Stimulated activated effector memory CD8-positive, alpha-beta T cell treated with anti-CD3 and anti-CD28 coated beads, Interleukin-12 subunit alpha, Interleukin-12 subunit beta, amount 100 ng/mL, for 72 hours (primary cell): ENCODE measurements around the gene KHSRP.

Experiments used
- ATAC-seq: fragments of 150-1000 bp; cut with Tn5 transposase; 2 replicates; pipeline ENCODE4 v1.10.0; 2021
- DNase-seq, 2 donors: peaks; one replicate each; pipeline ENCODE4 v3.0.0; 2021 to 2022; ENCODE audit warnings: low spot score in 2 of 2
- H3K27ac Mint-ChIP-seq: one replicate; pipeline ENCODE4 v1.8.0; 2022; ENCODE audit warnings: mild to moderate bottlenecking, mixed read lengths
- H3K36me3 Mint-ChIP-seq: one replicate; pipeline ENCODE4 v1.8.0; 2022; ENCODE audit warnings: mild to moderate bottlenecking, mixed read lengths
- H3K4me1 Mint-ChIP-seq: one replicate; pipeline ENCODE4 v1.8.0; 2022; ENCODE audit warnings: mixed read lengths
- H3K4me3 Mint-ChIP-seq: one replicate; pipeline ENCODE4 v1.8.0; 2022; ENCODE audit warnings: mild to moderate bottlenecking, mixed read lengths
- H3K9me3 Mint-ChIP-seq: one replicate; pipeline ENCODE4 v1.8.0; 2022; ENCODE audit warnings: mixed read lengths

KHSRP gene

GRCh38 chr19:6373813-6374108, 50.9 kb downstream of the KHSRP start:
- Mint-ChIP-seq H3K4me1 (peaks cover 23% of the 10 kb centered on the region), H3K27ac (peak overlapping the region; percentile 93), H3K9me3 (no peaks in the 10 kb centered on the region), H3K4me3 (peak overlapping the region; percentile 87), H3K36me3 (peaks cover 25% of the 10 kb centered on the region)
- DNase-seq (no peak), ATAC-seq (no peak)

- peaks cover 25% of the 10 kb centered on the region for H3K36me3 Mint-ChIP-seq
- peak; percentile 97 to 99 for DNase-seq
- ATAC-seq: peak; percentile 79
- H3K4me3 Mint-ChIP-seq: peak overlapping the region; percentile 87
- peaks cover 23% of the 10 kb centered on the region for H3K4me1 Mint-ChIP-seq
- H3K9me3 Mint-ChIP-seq: no peaks in the 10 kb centered on the region
- H3K27ac Mint-ChIP-seq: peak overlapping the region; percentile 93
These were observed 51.4 kb downstream of the KHSRP start for GRCh38 chr19:6373096-6373812.

DNA sequence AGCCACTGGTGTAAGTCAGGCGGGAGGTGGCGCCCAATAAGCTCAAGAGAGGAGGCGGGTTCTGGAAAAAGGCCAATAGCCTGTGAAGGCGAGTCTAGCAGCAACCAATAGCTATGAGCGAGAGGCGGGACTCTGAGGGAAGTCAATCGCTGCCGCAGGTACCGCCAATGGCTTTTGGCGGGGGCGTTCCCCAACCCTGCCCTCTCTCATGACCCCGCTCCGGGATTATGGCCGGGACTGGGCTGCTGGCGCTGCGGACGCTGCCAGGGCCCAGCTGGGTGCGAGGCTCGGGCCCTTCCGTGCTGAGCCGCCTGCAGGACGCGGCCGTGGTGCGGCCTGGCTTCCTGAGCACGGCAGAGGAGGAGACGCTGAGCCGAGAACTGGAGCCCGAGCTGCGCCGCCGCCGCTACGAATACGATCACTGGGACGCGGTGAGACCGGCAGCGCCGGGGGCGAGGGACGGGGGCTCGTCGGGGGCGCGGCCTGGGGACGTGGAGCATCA, 52.0 kb downstream of the KHSRP start, which contains the start of gene ALKBH7:
Gene ALKBH7, plus strand, starts transcription at position 201 of the 502 bp plus-strand sequence. Its CDS starts 27 bp downstream, at position 228.
- Mint-ChIP-seq H3K4me1 (peaks cover 23% of the 10 kb centered on the region), H3K27ac (peak within 1 kb of the TSS; percentile 93), H3K4me3 (peak within 1 kb of the TSS; percentile 87), H3K36me3 (peaks cover 27% of the 10 kb centered on the region), H3K9me3 (no peaks in the 10 kb centered on the region)
- DNase-seq: peak; percentile 83 to 96
- peak; percentile 87 for ATAC-seq

- ATAC-seq (no peak), DNase-seq (no peak)
- Mint-ChIP-seq H3K9me3 (no peaks in the 10 kb centered on the region), H3K27ac (peak overlapping the region; percentile 65), H3K4me3 (no peak overlapping the region), H3K36me3 (peaks cover 83% of the 10 kb centered on the region), H3K4me1 (peaks cover 23% of the 10 kb centered on the region)
These were observed 60.3 kb downstream of the KHSRP start for GRCh38 chr19:6364353-6364752.
